Common myeloid progenitor, CD34-positive (primary cell): ENCODE results near the gene IL17REL.
A peak's percentile ranks its signal among the peaks of the same experiment; 100 is the strongest.

Experiments
- CTCF ChIA-PET: fragments of 350-600 bp; sonication (Branson Sonifier 250); formaldehyde crosslinking; loops from one replicate; lab custom pipeline; 2021; ENCODE audit warnings: antibody characterized with exemption; lab: Charles Lee
- POLR2A ChIA-PET: fragments of 350-600 bp; sonication (Branson Sonifier 250); formaldehyde crosslinking; loops from one replicate; lab custom pipeline; 2021; ENCODE audit warnings: antibody characterized with exemption; lab: Charles Lee
- DNase-seq, 3 donors: peaks; one replicate each; pipeline versions ENCODE4 v3.0.0 to v3.0.0-alpha.2; 2013
- H3K27ac ChIP-seq, 2 experiments: 1 replicate in 1 of 2; 2 replicates in 1 of 2; pipeline ENCODE4 v1.7.0; 2013; ENCODE audit warnings: inconsistent platforms in 2 of 2, low read length in 2 of 2, mild to moderate bottlenecking in 2 of 2, low read depth in 1 of 2, moderate library complexity in 1 of 2; ENCODE audit not compliant: severe bottlenecking in 2 of 2, insufficient read depth in 1 of 2, poor library complexity in 1 of 2
- H3K27me3 ChIP-seq, 5 experiments: replicated peaks in 2 of 5; 1 replicate in 3 of 5; 2 replicates in 2 of 5; pipeline versions ENCODE4 v1.6.1 to v1.7.0; 2013; ENCODE audit warnings: low read length in 4 of 5, mild to moderate bottlenecking in 2 of 5, moderate library complexity in 2 of 5, inconsistent platforms in 1 of 5; ENCODE audit not compliant: insufficient read depth in 5 of 5, control insufficient read depth in 4 of 5
- H3K36me3 ChIP-seq, 4 experiments: 1 replicate in 2 of 4; 2 replicates in 2 of 4; pipeline versions ENCODE4 v1.6.1 to v1.7.0; 2013; ENCODE audit warnings: low read length in 3 of 4, control low read depth in 1 of 4, mild to moderate bottlenecking in 1 of 4; ENCODE audit not compliant: control insufficient read depth in 4 of 4, insufficient read depth in 4 of 4
- H3K4me1 ChIP-seq, 4 experiments: 1 replicate in 3 of 4; 2 replicates in 1 of 4; pipeline versions ENCODE4 v1.6.1 to v1.7.1; 2013; ENCODE audit warnings: low read length in 3 of 4, mild to moderate bottlenecking in 3 of 4, control low read depth in 1 of 4, inconsistent platforms in 1 of 4, moderate library complexity in 1 of 4; ENCODE audit not compliant: control insufficient read depth in 4 of 4, insufficient read depth in 4 of 4; ENCODE audit errors: control extremely low read depth in 1 of 4
- H3K4me3 ChIP-seq, 7 experiments: 1 replicate in 4 of 7; 2 replicates in 3 of 7; pipeline versions ENCODE4 v1.5.1 to v1.7.0; 2013; ENCODE audit warnings: mild to moderate bottlenecking in 7 of 7, low read length in 6 of 7, moderate library complexity in 6 of 7, inconsistent platforms in 2 of 7, low read depth in 2 of 7, control low read depth in 1 of 7; ENCODE audit not compliant: insufficient read depth in 4 of 7, control insufficient read depth in 1 of 7; ENCODE audit errors: extremely low read depth in 1 of 7
- H3K9me3 ChIP-seq, 5 experiments: 1 replicate in 4 of 5; 2 replicates in 1 of 5; pipeline versions ENCODE4 v1.6.1 to v1.7.1; 2013; ENCODE audit warnings: low read length in 4 of 5, mild to moderate bottlenecking in 2 of 5, inconsistent platforms in 1 of 5, low read depth in 1 of 5, moderate library complexity in 1 of 5; ENCODE audit not compliant: control insufficient read depth in 4 of 5, insufficient read depth in 2 of 5; ENCODE audit errors: control extremely low read depth in 1 of 5
- WGBS: methylation state at CpG from one replicate; pipeline ENCODE4 v1.1.5; 2013; ENCODE audit not compliant: insufficient coverage; 5-methylcytosine and 5-hydroxymethylcytosine counted together

IL17REL gene

DNA sequence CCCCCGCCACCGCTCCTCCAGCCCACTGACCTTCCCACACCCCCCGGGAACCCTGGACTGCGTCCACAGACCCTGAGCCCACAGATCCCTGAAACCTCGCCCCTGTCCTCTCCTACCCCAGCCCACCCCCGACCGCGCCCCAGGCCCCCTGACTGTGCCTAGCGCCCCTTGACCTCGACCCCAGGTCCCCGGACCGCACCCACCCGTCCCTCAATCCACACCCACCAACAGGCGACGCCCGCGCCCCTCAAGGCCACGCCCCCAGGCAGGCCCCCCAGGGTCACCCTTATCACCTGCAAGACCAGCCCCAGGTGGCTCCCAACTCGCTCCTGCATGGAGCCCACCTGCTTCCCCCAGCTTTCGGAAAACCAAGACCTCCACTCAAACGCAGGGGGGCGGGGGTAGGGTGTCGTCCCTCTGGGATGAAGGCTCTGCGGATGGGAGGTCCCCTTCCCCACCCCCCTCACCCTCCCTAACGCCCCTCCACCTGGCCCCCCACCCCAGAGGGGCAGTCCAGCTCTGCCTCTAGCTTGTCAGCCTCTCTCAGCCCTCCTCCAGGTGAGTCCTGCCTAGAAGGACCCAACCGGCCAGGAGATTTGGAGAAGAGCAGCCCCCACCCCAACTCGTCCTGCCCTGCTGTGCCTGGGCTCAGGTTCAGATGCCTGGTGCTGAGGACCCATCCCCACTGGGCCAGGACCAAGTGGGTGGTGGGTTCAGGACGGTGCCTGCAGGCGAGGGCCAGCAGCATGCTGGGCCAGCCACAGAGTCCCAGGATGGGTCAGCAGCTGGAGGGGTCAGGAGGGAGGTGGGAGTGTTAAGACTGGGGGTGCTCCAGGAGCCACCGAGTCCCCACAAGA lies 3.1 kb upstream of the IL17REL start:
- H3K27ac ChIP-seq: no peak overlapping the region
- DNase-seq: no peak
- H3K4me3 ChIP-seq: no peak overlapping the region
- WGBS: 100% methylated on average over 7 of the region's 30 CpGs
- H3K9me3 ChIP-seq: no peaks in the 10 kb centered on the region
- CTCF ChIA-PET: interaction anchor here (0.7 to 1.6 kb wide), 3 partner anchors 10 to 85 kb away, joined by 3 to 5 read pairs (median 3); no protein-coding TSS in a partner anchor
- POLR2A ChIA-PET: interaction anchor here (0.6 kb wide), 1 partner anchor 25 kb away, joined by 3 read pairs; no protein-coding TSS in a partner anchor
- no peaks in the 10 kb centered on the region for H3K36me3 ChIP-seq
- H3K27me3 ChIP-seq: peaks cover 0 to 44% (median 5%) of the 10 kb centered on the region in 5 experiments
- peaks cover 7 to 58% (median 29%) of the 10 kb centered on the region in 4 experiments for H3K4me1 ChIP-seq

DNA sequence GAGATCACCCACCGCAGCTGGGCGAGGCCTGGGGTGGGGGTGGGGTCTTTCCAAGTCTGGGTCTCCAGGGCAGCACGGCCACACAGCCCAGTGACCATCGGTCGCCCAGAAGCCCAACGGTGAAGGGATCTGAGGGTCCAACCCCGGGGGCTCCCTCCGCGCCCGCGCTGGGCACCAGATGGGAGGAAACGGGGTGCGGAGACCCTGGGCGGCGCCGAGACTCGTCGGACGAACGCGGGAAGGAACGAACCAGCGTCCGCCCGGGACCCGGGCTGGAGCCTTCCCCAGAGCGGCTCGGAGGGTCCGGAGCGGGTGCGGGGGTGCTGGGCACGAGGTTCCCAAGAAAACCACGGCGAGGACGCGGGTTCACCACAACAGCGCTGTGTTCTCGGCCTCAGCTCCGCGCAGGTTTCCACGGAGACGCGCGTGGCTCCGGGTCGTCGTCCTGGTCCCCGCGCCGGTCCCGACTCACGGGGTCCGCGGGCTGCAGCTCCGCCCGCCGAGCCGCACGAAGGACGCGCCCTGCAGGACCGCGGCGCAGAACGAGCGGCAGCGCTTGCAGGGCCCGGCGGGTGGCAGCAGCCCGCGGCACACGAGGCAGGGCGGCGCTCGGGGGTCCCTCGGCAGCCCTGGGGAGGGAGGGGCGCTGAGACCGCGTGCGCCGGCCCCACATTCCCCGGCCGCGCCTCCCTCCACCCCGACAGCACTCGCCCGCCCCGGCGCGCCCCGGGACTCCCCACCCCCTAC lies 2.3 kb upstream of the IL17REL start:
- DNase-seq: peak in 2 of 3 donors; percentile 42 to 45
- Histone ChIP-seq H3K27me3 (peaks cover 0 to 51% (median 9%) of the 10 kb centered on the region in 5 experiments), H3K9me3 (no peaks in the 10 kb centered on the region), H3K36me3 (no peaks in the 10 kb centered on the region), H3K4me1 (peaks cover 7 to 62% (median 31%) of the 10 kb centered on the region in 4 experiments), H3K27ac (no peak overlapping the region), H3K4me3 (peak overlapping the region in 3 of 7 experiments; percentile 46 to 48 (median 48))
- WGBS: 3% methylated on average over 68 of the region's 91 CpGs
- ChIA-PET POLR2A (interaction anchor here (0.6 kb wide), 1 partner anchor 94 kb away, joined by 3 read pairs; no protein-coding TSS in a partner anchor), CTCF (no interaction called here)

- H3K9me3 ChIP-seq: no peaks in the 10 kb centered on the region
Measured at GRCh38 chr22:50014053-50014501, 1.5 kb upstream of the IL17REL start.

GRCh38 chr22:50011447-50012210 lies 936 bp downstream of the IL17REL start:
- no peak for DNase-seq
- Histone ChIP-seq H3K27me3 (peaks cover 0 to 53% (median 11%) of the 10 kb centered on the region in 5 experiments), H3K4me3 (no peak overlapping the region), H3K9me3 (no peaks in the 10 kb centered on the region), H3K36me3 (no peaks in the 10 kb centered on the region), H3K27ac (no peak overlapping the region), H3K4me1 (peaks cover 0 to 36% (median 22%) of the 10 kb centered on the region in 4 experiments)
- ChIA-PET CTCF (interaction anchor here (1.0 to 1.5 kb wide), 2 partner anchors 10 to 18 kb away, joined by 3 read pairs; no protein-coding TSS in a partner anchor), POLR2A (no interaction called here)
- 68% methylated on average over 16 of the region's 18 CpGs for WGBS

More at GRCh38 chr22:50014053-50014501, 1.5 kb upstream of the IL17REL start:
- peaks cover 7 to 57% (median 29%) of the 10 kb centered on the region in 4 experiments for H3K4me1 ChIP-seq
- no peak overlapping the region for H3K27ac ChIP-seq
- H3K4me3 ChIP-seq: no peak overlapping the region
- ChIA-PET CTCF (interaction anchor here (0.6 to 1.2 kb wide), 3 partner anchors 10 to 31 kb away, joined by 3 to 4 read pairs (median 3); no protein-coding TSS in a partner anchor), POLR2A (interaction anchor here (0.6 kb wide), 1 partner anchor 656 kb away, joined by 4 read pairs; no protein-coding TSS in a partner anchor)
- WGBS: 78% methylated on average over 11 of the region's 16 CpGs
- no peak for DNase-seq
- H3K27me3 ChIP-seq: peaks cover 0 to 53% (median 11%) of the 10 kb centered on the region in 5 experiments
- no peaks in the 10 kb centered on the region for H3K36me3 ChIP-seq

DNA sequence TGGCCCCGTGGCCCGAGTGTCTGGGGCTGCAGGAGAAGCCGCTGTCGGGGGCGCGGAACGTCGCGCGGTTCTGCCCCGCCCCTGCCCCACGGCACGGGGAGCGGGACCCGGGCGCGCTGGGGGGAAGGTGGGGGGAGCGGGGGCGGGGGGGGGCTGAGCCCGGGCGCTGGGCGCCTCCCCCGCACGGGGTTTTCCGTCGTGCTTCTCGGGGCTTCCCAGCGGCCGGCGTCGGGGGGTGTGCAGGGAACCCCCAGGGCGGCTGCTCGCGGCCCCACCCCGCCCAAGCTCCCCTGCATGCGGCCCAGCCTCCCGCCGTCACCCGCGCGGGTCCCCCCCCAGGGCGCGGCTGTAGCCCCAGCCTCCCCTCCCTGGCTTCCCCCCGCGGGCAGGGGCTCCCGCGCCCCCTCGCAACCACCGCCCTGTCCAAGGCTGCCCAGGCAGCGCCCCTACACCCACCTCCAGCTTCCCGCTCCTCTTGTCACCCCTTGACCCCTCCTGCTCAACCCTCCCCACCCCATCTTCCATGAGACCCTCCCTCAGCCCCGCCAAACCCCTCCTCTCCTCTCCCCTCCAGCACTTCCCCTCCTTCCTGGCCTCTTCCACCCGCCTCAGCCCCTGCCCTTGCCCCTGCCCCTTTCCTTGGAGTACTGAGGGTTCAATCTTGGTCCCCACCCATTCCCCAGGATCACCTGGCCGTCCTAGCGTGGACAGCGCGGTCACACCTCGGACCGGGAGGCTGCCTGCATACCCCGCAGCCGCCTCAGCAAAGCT lies 1.7 kb downstream of the IL17REL start:
- 5% methylated on average over 35 of the region's 61 CpGs for WGBS
- peaks cover 0 to 53% (median 11%) of the 10 kb centered on the region in 5 experiments for H3K27me3 ChIP-seq
- peak in 2 of 3 donors; percentile 70 to 72 for DNase-seq
- peak overlapping the region in 2 of 7 experiments; percentile 11 to 45 for H3K4me3 ChIP-seq
- H3K36me3 ChIP-seq: no peaks in the 10 kb centered on the region
- ChIA-PET POLR2A (no interaction called here), CTCF (interaction anchor here (1.5 kb wide), 1 partner anchor 17 kb away, joined by 3 read pairs; no protein-coding TSS in a partner anchor)
- no peak overlapping the region for H3K27ac ChIP-seq
- peaks cover 0 to 28% (median 18%) of the 10 kb centered on the region in 4 experiments for H3K4me1 ChIP-seq
- no peaks in the 10 kb centered on the region for H3K9me3 ChIP-seq
